ENCODE results near the gene C2orf81.
A peak's percentile ranks its signal among the peaks of the same experiment; 100 is the strongest.
"Not testable (repeated sequence)": the region's sequence is repeated elsewhere in the genome, so short reads cannot be mapped to it uniquely, and the experiment has no call there.

C2orf81 gene

GRCh38 chr2:74457549-74458131, 36.2 kb upstream of the C2orf81 start:
- Histone ChIP-seq H3K27me3 (ENCODE audit: control insufficient read depth, insufficient read depth, low read length) (no peaks in the 10 kb centered on the region), H3K4me1 (ENCODE audit: control insufficient read depth, insufficient read depth, low read length) (peaks cover 10% of the 10 kb centered on the region), H3K36me3 (ENCODE audit: control insufficient read depth, insufficient read depth, low read length) (peaks cover 8% of the 10 kb centered on the region; the same call in 1 of the 2 replicates), H3K4me3 (ENCODE audit: low read depth, low read length) (peak overlapping the region; percentile 69), H3K9ac (ENCODE audit: low read depth, low read length) (peak overlapping the region; percentile 78), H3K9me3 (ENCODE audit: control insufficient read depth, insufficient read depth, low read length) (no peaks in the 10 kb centered on the region), H3K27ac (ENCODE audit: low read depth, low read length) (peak overlapping the region; percentile 99)

GRCh38 chr2:74457129-74457548, 35.7 kb upstream of the C2orf81 start:
- Histone ChIP-seq H3K27ac (ENCODE audit: low read depth, low read length) (peak overlapping the region; percentile 99), H3K4me3 (ENCODE audit: low read depth, low read length) (peak overlapping the region; percentile 69), H3K9me3 (ENCODE audit: control insufficient read depth, insufficient read depth, low read length) (no peaks in the 10 kb centered on the region), H3K27me3 (ENCODE audit: control insufficient read depth, insufficient read depth, low read length) (no peaks in the 10 kb centered on the region), H3K9ac (ENCODE audit: low read depth, low read length) (peak overlapping the region; percentile 9), H3K4me1 (ENCODE audit: control insufficient read depth, insufficient read depth, low read length) (peaks cover 10% of the 10 kb centered on the region), H3K36me3 (ENCODE audit: control insufficient read depth, insufficient read depth, low read length) (peaks cover 3% of the 10 kb centered on the region; the same call in 1 of the 2 replicates)

- H3K9me3 ChIP-seq (ENCODE audit: control insufficient read depth, insufficient read depth, low read length), result no peaks in the 10 kb centered on the region
- H3K4me1 ChIP-seq (ENCODE audit: control insufficient read depth, insufficient read depth, low read length), result peaks cover 10% of the 10 kb centered on the region
- H3K27ac ChIP-seq (ENCODE audit: low read depth, low read length), result peak within 1 kb of the TSS; percentile 24
- peak within 1 kb of the TSS; percentile 76 for H3K9ac ChIP-seq (ENCODE audit: low read depth, low read length)
- no peaks in the 10 kb centered on the region for H3K27me3 ChIP-seq (ENCODE audit: control insufficient read depth, insufficient read depth, low read length)
- H3K36me3 ChIP-seq (ENCODE audit: control insufficient read depth, insufficient read depth, low read length), result no peaks in the 10 kb centered on the region
- peak within 1 kb of the TSS; percentile 96 for H3K4me3 ChIP-seq (ENCODE audit: low read depth, low read length)
Measured at GRCh38 chr2:74454654-74455511, 33.5 kb upstream of the C2orf81 start, which contains the start of gene INO80B. INO80B (plus strand) TSS chr2:74455087; CDS start chr2:74455117, 30 bp downstream.

- Histone ChIP-seq H3K36me3 (ENCODE audit: control insufficient read depth, insufficient read depth, low read length) (no peaks in the 10 kb centered on the region), H3K4me1 (ENCODE audit: control insufficient read depth, insufficient read depth, low read length) (0 out of 2 replicates have a peak, but pooled peaks cover 4% of the 10 kb centered on the region), H3K27ac (ENCODE audit: low read depth, low read length) (no peak overlapping the region), H3K27me3 (ENCODE audit: control insufficient read depth, insufficient read depth, low read length) (no peaks in the 10 kb centered on the region), H3K9me3 (ENCODE audit: control insufficient read depth, insufficient read depth, low read length) (no peaks in the 10 kb centered on the region), H3K9ac (ENCODE audit: low read depth, low read length) (no peak overlapping the region), H3K4me3 (ENCODE audit: low read depth, low read length) (no peak overlapping the region)
Measured at GRCh38 chr2:74450570-74451190, 29.3 kb upstream of the C2orf81 start.

- H3K9ac ChIP-seq (ENCODE audit: low read depth, low read length), result no peak overlapping the region
- H3K27me3 ChIP-seq (ENCODE audit: control insufficient read depth, insufficient read depth, low read length), result no peaks in the 10 kb centered on the region; the same call in 1 of the 2 replicates
- H3K4me1 ChIP-seq (ENCODE audit: control insufficient read depth, insufficient read depth, low read length), result no peaks in the 10 kb centered on the region
- H3K4me3 ChIP-seq (ENCODE audit: low read depth, low read length), result no peak overlapping the region
- H3K36me3 ChIP-seq (ENCODE audit: control insufficient read depth, insufficient read depth, low read length), result no peaks in the 10 kb centered on the region
- H3K9me3 ChIP-seq (ENCODE audit: control insufficient read depth, insufficient read depth, low read length), result no peaks in the 10 kb centered on the region
- H3K27ac ChIP-seq (ENCODE audit: low read depth, low read length), result no peak overlapping the region
Measured at GRCh38 chr2:74448771-74449170, 27.4 kb upstream of the C2orf81 start.

GRCh38 chr2:74447230-74447999, 26.0 kb upstream of the C2orf81 start:
- H3K9ac ChIP-seq (ENCODE audit: low read depth, low read length), result no peak overlapping the region
- no peaks in the 10 kb centered on the region; the same call in 1 of the 2 replicates for H3K27me3 ChIP-seq (ENCODE audit: control insufficient read depth, insufficient read depth, low read length)
- no peak overlapping the region for H3K27ac ChIP-seq (ENCODE audit: low read depth, low read length)
- no peak overlapping the region for H3K4me3 ChIP-seq (ENCODE audit: low read depth, low read length)
- no peaks in the 10 kb centered on the region for H3K4me1 ChIP-seq (ENCODE audit: control insufficient read depth, insufficient read depth, low read length)
- no peaks in the 10 kb centered on the region for H3K9me3 ChIP-seq (ENCODE audit: control insufficient read depth, insufficient read depth, low read length)
- no peaks in the 10 kb centered on the region for H3K36me3 ChIP-seq (ENCODE audit: control insufficient read depth, insufficient read depth, low read length)

GRCh38 chr2:74444498-74445318, 23.3 kb upstream of the C2orf81 start:
- peaks cover under 1% of the 10 kb centered on the region; the same call in 1 of the 2 replicates for H3K4me1 ChIP-seq (ENCODE audit: control insufficient read depth, insufficient read depth, low read length)
- no peak overlapping the region for H3K9ac ChIP-seq (ENCODE audit: low read depth, low read length)
- H3K4me3 ChIP-seq (ENCODE audit: low read depth, low read length), result no peak overlapping the region
- no peaks in the 10 kb centered on the region for H3K9me3 ChIP-seq (ENCODE audit: control insufficient read depth, insufficient read depth, low read length)
- no peaks in the 10 kb centered on the region for H3K36me3 ChIP-seq (ENCODE audit: control insufficient read depth, insufficient read depth, low read length)
- H3K27ac ChIP-seq (ENCODE audit: low read depth, low read length), result no peak overlapping the region
- no peaks in the 10 kb centered on the region; the same call in 1 of the 2 replicates for H3K27me3 ChIP-seq (ENCODE audit: control insufficient read depth, insufficient read depth, low read length)

GRCh38 chr2:74442483-74443297, 21.3 kb upstream of the C2orf81 start:
- H3K9me3 ChIP-seq (ENCODE audit: control insufficient read depth, insufficient read depth, low read length); H3K27me3 ChIP-seq (ENCODE audit: control insufficient read depth, insufficient read depth, low read length): not testable (repeated sequence)
- peak overlapping the region; percentile 86 for H3K4me3 ChIP-seq (ENCODE audit: low read depth, low read length)
- peak overlapping the region; percentile 99 for H3K27ac ChIP-seq (ENCODE audit: low read depth, low read length)
- H3K4me1 ChIP-seq (ENCODE audit: control insufficient read depth, insufficient read depth, low read length), result peaks cover 19% of the 10 kb centered on the region
- peak overlapping the region; percentile 73; the same call in 1 of the 2 replicates for H3K9ac ChIP-seq (ENCODE audit: low read depth, low read length)
- H3K36me3 ChIP-seq (ENCODE audit: control insufficient read depth, insufficient read depth, low read length), result peaks cover 16% of the 10 kb centered on the region; the same call in 1 of the 2 replicates

GRCh38 chr2:74441690-74442482, 20.5 kb upstream of the C2orf81 start, which contains the start of gene RTKN:
RTKN (minus strand) TSS chr2:74441937; CDS start chr2:74441816, 121 bp downstream.
- Histone ChIP-seq H3K27me3 (ENCODE audit: control insufficient read depth, insufficient read depth, low read length) (no peaks in the 10 kb centered on the region; the same call in 1 of the 2 replicates), H3K4me1 (ENCODE audit: control insufficient read depth, insufficient read depth, low read length) (peaks cover 26% of the 10 kb centered on the region), H3K9ac (ENCODE audit: low read depth, low read length) (peak within 1 kb of the TSS; percentile 91), H3K4me3 (ENCODE audit: low read depth, low read length) (peak within 1 kb of the TSS; percentile 86), H3K9me3 (ENCODE audit: control insufficient read depth, insufficient read depth, low read length) (no peaks in the 10 kb centered on the region), H3K36me3 (ENCODE audit: control insufficient read depth, insufficient read depth, low read length) (peaks cover 22% of the 10 kb centered on the region; the same call in 1 of the 2 replicates), H3K27ac (ENCODE audit: low read depth, low read length) (peak within 1 kb of the TSS; percentile 99)

Data from HUES48 (cell line).